Cardiac muscle cell (in vitro differentiated cells and primary cell): ENCODE results near the gene WFS1. TPM values are rescaled to one million over a fixed set of nuclear protein-coding genes. Genes with fewer than 3 reads are reported as not detected.

Experiments
- DNase-seq, 2 donors: peaks; one replicate each; pipeline versions ENCODE4 v3.0.0 to v3.0.0-alpha.2; 2010 to 2017; ENCODE audit warnings: low read depth in 1 of 2, low spot score in 1 of 2
- H3K27ac ChIP-seq: fragments of 200-600 bp; sonication (generic); 2 replicates; pipeline ENCODE4 v1.5.1; 2016
- H3K27me3 ChIP-seq: fragments of 200-600 bp; sonication (generic); 2 replicates; pipeline ENCODE4 v1.6.0; 2016; ENCODE audit warnings: control low read depth
- H3K36me3 ChIP-seq: fragments of 200-600 bp; sonication (generic); 2 replicates; pipeline ENCODE4 v1.5.1; 2016; ENCODE audit warnings: control low read depth
- H3K4me1 ChIP-seq: fragments of 200-600 bp; sonication (generic); 2 replicates; pipeline ENCODE4 v1.8.1; 2017; ENCODE audit warnings: low read depth, mild to moderate bottlenecking, mixed run types
- H3K4me3 ChIP-seq: fragments of 200-600 bp; sonication (generic); 2 replicates; pipeline ENCODE4 v1.5.1; 2016; ENCODE audit warnings: mild to moderate bottlenecking
- H3K9me3 ChIP-seq: fragments of 200-600 bp; sonication (generic); 2 replicates; pipeline ENCODE4 v1.5.1; 2017; ENCODE audit warnings: low read depth, mild to moderate bottlenecking, control low read depth
- CTCF ChIP-seq: IDR thresholded peaks from 2 replicates; pipeline ENCODE4 v1.5.1; 2012; ENCODE audit warnings: low read depth, mild to moderate bottlenecking, low read length
- polyA plus RNA-seq: library from polyadenylated mRNA; unstranded; fragments of >200 nt; fragmentation: Nextera tagmentation; extraction: Ambion mirVana; gene quantifications from 2 replicates; pipeline ENCODE4 v1.2.1, GENCODE V29; 2016
- total RNA-seq: library from RNA; depleted of rRNA; stranded (reverse); fragments of >200 nt; gene quantifications from 2 replicates; pipeline ENCODE4 v1.2.3, GENCODE V29; 2016

The WFS1 gene
- total and polyA plus RNA-seq, 2 experiments from 2014 or later: 29.0 to 30.4 TPM

GRCh38 chr4:6253111-6253510 is 16.5 kb upstream of the WFS1 start:
- Histone ChIP-seq H3K36me3 (no peaks in the 10 kb centered on the region), H3K4me1 (no peaks in the 10 kb centered on the region), H3K27me3 (peaks cover 8% of the 10 kb centered on the region), H3K27ac (no peak overlapping the region), H3K4me3 (no peak overlapping the region), H3K9me3 (no peaks in the 10 kb centered on the region)
- no peak for TF ChIP-seq CTCF
- no peak for DNase-seq

- Histone ChIP-seq H3K27ac (no peak overlapping the region), H3K27me3 (peaks cover 6% of the 10 kb centered on the region), H3K4me3 (no peak overlapping the region), H3K9me3 (no peaks in the 10 kb centered on the region), H3K4me1 (no peaks in the 10 kb centered on the region), H3K36me3 (no peaks in the 10 kb centered on the region)
- DNase-seq: no peak
- no peak for TF ChIP-seq CTCF
Measured at GRCh38 chr4:6253961-6254360, 15.7 kb upstream of the WFS1 start.

- Histone ChIP-seq H3K4me3 (no peak overlapping the region), H3K4me1 (no peaks in the 10 kb centered on the region), H3K27ac (no peak overlapping the region), H3K36me3 (no peaks in the 10 kb centered on the region), H3K27me3 (no peaks in the 10 kb centered on the region), H3K9me3 (no peaks in the 10 kb centered on the region)
- no peak for DNase-seq
- no peak for TF ChIP-seq CTCF
Measured at GRCh38 chr4:6256141-6256540, 13.5 kb upstream of the WFS1 start.

- TF ChIP-seq CTCF: no peak
- Histone ChIP-seq H3K4me3 (no peak overlapping the region), H3K27me3 (no peaks in the 10 kb centered on the region), H3K27ac (no peak overlapping the region), H3K4me1 (no peaks in the 10 kb centered on the region), H3K36me3 (no peaks in the 10 kb centered on the region), H3K9me3 (no peaks in the 10 kb centered on the region)
- DNase-seq: no peak
Measured at GRCh38 chr4:6257247-6258025, 12.2 kb upstream of the WFS1 start.

- no peak overlapping the region for H3K27ac ChIP-seq
- DNase-seq: no peak
- H3K4me3 ChIP-seq: no peak overlapping the region
- no peaks in the 10 kb centered on the region for H3K9me3 ChIP-seq
- TF ChIP-seq CTCF: no peak
- H3K36me3 ChIP-seq: no peaks in the 10 kb centered on the region
- no peaks in the 10 kb centered on the region for H3K4me1 ChIP-seq
- H3K27me3 ChIP-seq: no peaks in the 10 kb centered on the region
Measured at GRCh38 chr4:6258026-6258360, 11.7 kb upstream of the WFS1 start.
